Neural crest cell (in vitro differentiated cells): ENCODE data around the gene CBX4. TPM values are rescaled to one million over a fixed set of nuclear protein-coding genes. Genes with fewer than 3 reads are reported as not detected.

Experiments
- DNase-seq: peaks from one replicate; pipeline ENCODE4 v3.0.0; 2021; ENCODE audit warnings: low read depth, mixed read lengths, low spot score
- H3K27ac Mint-ChIP-seq: one replicate; pipeline ENCODE4 v1.8.0; 2021; ENCODE audit warnings: mild to moderate bottlenecking, mixed read lengths; ENCODE audit not compliant: unreplicated experiment
- H3K27me3 Mint-ChIP-seq: 2 replicates; pipeline ENCODE4 v1.8.0; 2021; ENCODE audit warnings: low read depth, mild to moderate bottlenecking, mixed read lengths
- H3K36me3 Mint-ChIP-seq: 2 replicates; pipeline ENCODE4 v1.8.0; 2021; ENCODE audit warnings: low read depth, mild to moderate bottlenecking, mixed read lengths
- H3K4me1 Mint-ChIP-seq: 2 replicates; pipeline ENCODE4 v1.8.0; 2021; ENCODE audit warnings: mixed read lengths
- H3K4me3 Mint-ChIP-seq: one replicate; pipeline ENCODE4 v1.8.0; 2021; ENCODE audit warnings: mild to moderate bottlenecking, mixed read lengths
- H3K9me3 Mint-ChIP-seq: 2 replicates; pipeline ENCODE4 v1.8.0; 2021; ENCODE audit warnings: mixed read lengths
- total RNA-seq: library from RNA; stranded (reverse); gene quantifications from 2 replicates; pipeline ENCODE4 v1.2.1, GENCODE V29; 2021
- TF ChIP-seq, protein P1 (sequence below): fragments of 200-600 bp; sonication (generic); conservative IDR thresholded peaks from 2 replicates; pipeline ENCODE4 v1.5.0; 2021; ENCODE audit warnings: antibody characterized with exemption, mild to moderate bottlenecking

CBX4 gene
- total RNA-seq, 1 donor from 2014 or later: 21.0 TPM

GRCh38 chr17:79842136-79842655 lies 3.0 kb upstream of the CBX4 start:
- no peak for DNase-seq
- peak overlapping the region; percentile 78 for H3K4me3 Mint-ChIP-seq

DNA sequence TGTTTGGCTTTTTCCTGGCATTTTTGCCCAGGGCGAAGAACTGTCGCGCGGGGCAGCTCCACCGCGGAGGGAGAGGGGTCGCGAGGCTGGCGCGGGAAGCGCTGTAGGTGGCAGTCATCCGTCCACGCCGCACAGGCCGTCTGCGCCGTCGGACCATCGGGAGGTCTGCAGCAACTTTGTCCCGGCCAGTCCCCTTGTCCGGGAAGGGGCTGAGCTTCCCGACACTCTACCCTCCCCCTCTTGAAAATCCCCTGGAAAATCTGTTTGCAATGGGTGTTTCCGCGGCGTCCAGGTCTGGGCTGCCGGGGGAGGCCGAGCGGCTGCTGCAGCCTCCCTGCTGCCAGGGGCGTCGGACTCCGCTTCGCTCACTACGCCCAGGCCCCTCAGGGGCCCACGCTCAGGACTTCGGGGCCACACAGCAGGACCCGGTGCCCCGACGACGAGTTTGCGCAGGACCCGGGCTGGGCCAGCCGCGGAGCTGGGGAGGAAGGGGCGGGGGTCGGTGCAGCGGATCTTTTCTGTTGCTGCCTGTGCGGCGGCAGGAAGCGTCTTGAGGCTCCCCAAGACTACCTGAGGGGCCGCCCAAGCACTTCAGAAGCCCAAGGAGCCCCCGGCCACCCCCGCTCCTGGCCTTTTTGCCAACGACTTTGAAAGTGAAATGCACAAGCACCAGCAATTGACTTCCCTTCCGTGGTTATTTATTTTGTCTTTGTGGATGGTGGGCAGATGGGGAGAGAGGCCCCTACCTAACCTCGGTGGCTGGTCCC lies 2.3 kb upstream of the CBX4 start:
- peaks cover 3% of the 10 kb centered on the region for H3K36me3 Mint-ChIP-seq
- TF ChIP-seq, protein P1, sequence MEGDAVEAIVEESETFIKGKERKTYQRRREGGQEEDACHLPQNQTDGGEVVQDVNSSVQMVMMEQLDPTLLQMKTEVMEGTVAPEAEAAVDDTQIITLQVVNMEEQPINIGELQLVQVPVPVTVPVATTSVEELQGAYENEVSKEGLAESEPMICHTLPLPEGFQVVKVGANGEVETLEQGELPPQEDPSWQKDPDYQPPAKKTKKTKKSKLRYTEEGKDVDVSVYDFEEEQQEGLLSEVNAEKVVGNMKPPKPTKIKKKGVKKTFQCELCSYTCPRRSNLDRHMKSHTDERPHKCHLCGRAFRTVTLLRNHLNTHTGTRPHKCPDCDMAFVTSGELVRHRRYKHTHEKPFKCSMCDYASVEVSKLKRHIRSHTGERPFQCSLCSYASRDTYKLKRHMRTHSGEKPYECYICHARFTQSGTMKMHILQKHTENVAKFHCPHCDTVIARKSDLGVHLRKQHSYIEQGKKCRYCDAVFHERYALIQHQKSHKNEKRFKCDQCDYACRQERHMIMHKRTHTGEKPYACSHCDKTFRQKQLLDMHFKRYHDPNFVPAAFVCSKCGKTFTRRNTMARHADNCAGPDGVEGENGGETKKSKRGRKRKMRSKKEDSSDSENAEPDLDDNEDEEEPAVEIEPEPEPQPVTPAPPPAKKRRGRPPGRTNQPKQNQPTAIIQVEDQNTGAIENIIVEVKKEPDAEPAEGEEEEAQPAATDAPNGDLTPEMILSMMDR: no peak
- no peaks in the 10 kb centered on the region for H3K9me3 Mint-ChIP-seq
- H3K27me3 Mint-ChIP-seq: peaks cover 67% of the 10 kb centered on the region
- peak overlapping the region; percentile 72 for H3K4me3 Mint-ChIP-seq
- DNase-seq: no peak
- no peak overlapping the region for H3K27ac Mint-ChIP-seq
- H3K4me1 Mint-ChIP-seq: peaks cover 38% of the 10 kb centered on the region

More at GRCh38 chr17:79842136-79842655, 3.0 kb upstream of the CBX4 start:
- TF ChIP-seq, protein P1: no peak
- Mint-ChIP-seq H3K27ac (no peak overlapping the region), H3K36me3 (peaks cover 3% of the 10 kb centered on the region), H3K4me1 (peaks cover 32% of the 10 kb centered on the region), H3K9me3 (no peaks in the 10 kb centered on the region), H3K27me3 (peaks cover 65% of the 10 kb centered on the region)

DNA sequence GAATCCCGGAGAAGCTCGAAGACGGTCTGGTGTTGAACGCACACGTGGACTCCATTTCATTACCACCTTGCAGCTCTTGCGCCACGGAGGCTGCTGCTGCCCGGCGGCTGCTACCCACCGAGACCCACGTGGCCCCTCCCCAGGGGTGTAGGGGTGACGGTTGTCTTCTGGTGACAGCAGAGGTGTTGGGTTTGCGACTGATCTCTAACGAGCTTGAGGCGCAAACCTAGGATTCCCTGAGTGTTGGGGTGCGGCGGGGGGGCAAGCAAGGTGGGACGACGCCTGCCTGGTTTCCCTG lies 1.7 kb upstream of the CBX4 start:
- Mint-ChIP-seq H3K27me3 (peaks cover 64% of the 10 kb centered on the region), H3K9me3 (no peaks in the 10 kb centered on the region), H3K4me3 (peak overlapping the region; percentile 68), H3K4me1 (peaks cover 37% of the 10 kb centered on the region), H3K36me3 (peaks cover 3% of the 10 kb centered on the region), H3K27ac (no peak overlapping the region)
- TF ChIP-seq, protein P1: no peak
- DNase-seq: no peak

GRCh38 chr17:79840269-79840988 lies 1.2 kb upstream of the CBX4 start:
- no peak overlapping the region for H3K27ac Mint-ChIP-seq

GRCh38 chr17:79838522-79839274 lies 542 bp downstream of the CBX4 start:
- H3K27me3 Mint-ChIP-seq: peaks cover 68% of the 10 kb centered on the region
- peak overlapping the region; percentile 93 for H3K27ac Mint-ChIP-seq
- TF ChIP-seq, protein P1: peak; percentile 18
- H3K36me3 Mint-ChIP-seq: peaks cover 10% of the 10 kb centered on the region
- peaks cover 32% of the 10 kb centered on the region for H3K4me1 Mint-ChIP-seq
- no peaks in the 10 kb centered on the region for H3K9me3 Mint-ChIP-seq
- peak; percentile 62 for DNase-seq
- H3K4me3 Mint-ChIP-seq: peak overlapping the region; percentile 97

More at GRCh38 chr17:79840269-79840988, 1.2 kb upstream of the CBX4 start:
- peaks cover 32% of the 10 kb centered on the region for H3K4me1 Mint-ChIP-seq
- TF ChIP-seq, protein P1: peak; percentile 23
- H3K27me3 Mint-ChIP-seq: peaks cover 62% of the 10 kb centered on the region
- peak overlapping the region; percentile 68 for H3K4me3 Mint-ChIP-seq
- peaks cover 3% of the 10 kb centered on the region for H3K36me3 Mint-ChIP-seq
- H3K9me3 Mint-ChIP-seq: no peaks in the 10 kb centered on the region
- peak; percentile 45 for DNase-seq
